ENCODE data around the gene EML5. TPM values are rescaled to one million over a fixed set of nuclear protein-coding genes. Genes with fewer than 3 reads are reported as not detected.
A peak's percentile ranks its signal among the peaks of the same experiment; 100 is the strongest.

The EML5 gene
- total RNA-seq, 1 experiment from 2014 or later: 0.37 TPM

DNA sequence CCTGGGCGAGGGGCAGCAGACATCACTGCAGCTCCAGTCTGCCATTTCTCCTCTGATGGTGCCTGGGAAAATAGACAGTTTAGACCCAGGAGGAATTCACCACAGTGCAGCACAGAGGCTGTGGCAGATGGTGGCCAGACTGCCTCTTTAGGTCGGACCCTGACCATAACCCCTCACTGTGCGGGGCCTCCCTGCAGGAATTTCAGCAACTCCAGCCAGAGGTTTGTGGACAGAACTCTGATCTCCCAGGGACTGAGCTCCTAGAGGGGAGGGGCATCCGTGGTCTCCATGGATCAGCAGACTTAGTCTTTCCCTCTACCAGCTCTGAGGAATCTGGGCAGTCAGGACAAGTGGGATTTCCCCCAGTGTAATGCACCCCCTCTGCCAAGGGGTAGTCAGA, 123.4 kb downstream of the EML5 start:
- H3K36me3 Mint-ChIP-seq (ENCODE audit: insufficient read depth, unreplicated experiment): no peaks in the 10 kb centered on the region

GRCh38 chr14:88668448-88669116, 124.2 kb downstream of the EML5 start:
- no peak for DNase-seq (ENCODE audit: unreplicated experiment)
- H3K4me3 Mint-ChIP-seq (ENCODE audit: unreplicated experiment): no peak overlapping the region
- ChIA-PET POLR2A (interaction anchor here (0.7 to 3.3 kb wide), 4 partner anchors 35 to 200 kb away, joined by 3 to 18 read pairs (median 7); partner anchors contain the start of genes EML5 and TTC8), CTCF (interaction anchor here (0.6 to 7.2 kb wide), 26 partner anchors 9 to 1251 kb away, joined by 3 to 106 read pairs (median 5); partner anchors contain the start of genes EML5 and TTC8)
- TF ChIP-seq, protein P1, sequence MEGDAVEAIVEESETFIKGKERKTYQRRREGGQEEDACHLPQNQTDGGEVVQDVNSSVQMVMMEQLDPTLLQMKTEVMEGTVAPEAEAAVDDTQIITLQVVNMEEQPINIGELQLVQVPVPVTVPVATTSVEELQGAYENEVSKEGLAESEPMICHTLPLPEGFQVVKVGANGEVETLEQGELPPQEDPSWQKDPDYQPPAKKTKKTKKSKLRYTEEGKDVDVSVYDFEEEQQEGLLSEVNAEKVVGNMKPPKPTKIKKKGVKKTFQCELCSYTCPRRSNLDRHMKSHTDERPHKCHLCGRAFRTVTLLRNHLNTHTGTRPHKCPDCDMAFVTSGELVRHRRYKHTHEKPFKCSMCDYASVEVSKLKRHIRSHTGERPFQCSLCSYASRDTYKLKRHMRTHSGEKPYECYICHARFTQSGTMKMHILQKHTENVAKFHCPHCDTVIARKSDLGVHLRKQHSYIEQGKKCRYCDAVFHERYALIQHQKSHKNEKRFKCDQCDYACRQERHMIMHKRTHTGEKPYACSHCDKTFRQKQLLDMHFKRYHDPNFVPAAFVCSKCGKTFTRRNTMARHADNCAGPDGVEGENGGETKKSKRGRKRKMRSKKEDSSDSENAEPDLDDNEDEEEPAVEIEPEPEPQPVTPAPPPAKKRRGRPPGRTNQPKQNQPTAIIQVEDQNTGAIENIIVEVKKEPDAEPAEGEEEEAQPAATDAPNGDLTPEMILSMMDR (IDR thresholded peaks at IDR 0.05; ENCODE audit: unreplicated experiment): no peak
- peaks cover 7% of the 10 kb centered on the region for H3K9me3 Mint-ChIP-seq (ENCODE audit: unreplicated experiment)
- no peaks in the 10 kb centered on the region for H3K27me3 Mint-ChIP-seq (ENCODE audit: insufficient read depth, unreplicated experiment)
- intact Hi-C loops (cut with micrococcal nuclease): loop anchor here (5.0 kb wide), 1 partner anchor 1249 kb away; no protein-coding TSS in a partner anchor
- H3K4me1 Mint-ChIP-seq (ENCODE audit: insufficient read depth, unreplicated experiment): no peaks in the 10 kb centered on the region
- BruUV-seq (replicated peaks): no TSS peak
- no peaks in the 10 kb centered on the region for H3K36me3 Mint-ChIP-seq (ENCODE audit: insufficient read depth, unreplicated experiment)
- H3K27ac Mint-ChIP-seq (ENCODE audit: low read depth, unreplicated experiment): no peak overlapping the region

More for the DNA sequence above, 123.4 kb downstream of the EML5 start:
- DNase-seq (ENCODE audit: unreplicated experiment): no peak
- ChIA-PET CTCF (interaction anchor here (0.6 to 7.2 kb wide), 11 partner anchors 8 to 593 kb away, joined by 3 to 106 read pairs (median 4); partner anchors contain the start of gene EML5), POLR2A (interaction anchor here (1.0 kb wide), 1 partner anchor 155 kb away, joined by 3 read pairs; the partner anchor contains the start of gene TTC8)
- Mint-ChIP-seq H3K27ac (ENCODE audit: low read depth, unreplicated experiment) (no peak overlapping the region), H3K4me1 (ENCODE audit: insufficient read depth, unreplicated experiment) (no peaks in the 10 kb centered on the region), H3K27me3 (ENCODE audit: insufficient read depth, unreplicated experiment) (no peaks in the 10 kb centered on the region), H3K4me3 (ENCODE audit: unreplicated experiment) (no peak overlapping the region), H3K9me3 (ENCODE audit: unreplicated experiment) (peaks cover 7% of the 10 kb centered on the region)
- TF ChIP-seq, protein P1 (IDR thresholded peaks at IDR 0.05; ENCODE audit: unreplicated experiment): no peak
- no TSS peak for BruUV-seq (replicated peaks)
- intact Hi-C loops (cut with micrococcal nuclease): loop anchor here (5.0 kb wide), 1 partner anchor 1248 kb away; no protein-coding TSS in a partner anchor

DNA sequence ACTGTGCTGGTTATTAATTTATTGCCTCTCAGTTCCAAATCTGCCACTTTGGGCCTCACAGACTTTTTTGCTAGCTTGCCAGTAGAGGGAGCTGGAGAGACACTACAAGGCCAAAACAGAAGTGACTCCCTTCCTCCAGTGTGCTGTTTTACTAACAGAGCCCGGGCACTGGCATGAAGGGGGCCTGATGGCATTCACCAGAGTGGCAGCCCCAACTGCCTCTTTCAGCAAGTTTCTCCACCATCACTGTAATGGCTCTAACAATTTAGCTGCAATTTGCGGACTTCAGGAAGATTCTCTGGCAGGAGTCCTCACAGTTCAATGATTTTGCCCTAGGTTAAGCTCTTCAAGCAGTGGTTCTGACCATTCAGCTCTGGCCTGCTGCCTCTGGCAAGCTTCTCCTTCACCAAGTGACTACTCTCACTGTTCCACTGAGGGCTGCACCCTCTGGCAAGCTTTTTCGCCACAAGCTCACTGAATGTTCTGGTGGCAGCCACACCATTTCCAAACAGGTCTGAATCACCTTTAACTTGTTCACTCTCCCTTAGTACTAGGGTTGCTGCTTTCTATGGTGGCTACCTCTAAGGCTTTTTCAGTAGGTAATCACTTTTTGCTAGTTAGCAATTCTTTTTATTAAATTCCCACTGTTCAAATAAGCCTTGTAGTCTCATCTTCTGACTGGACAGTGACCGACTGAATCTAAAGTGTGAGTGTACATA, 125.0 kb downstream of the EML5 start:
- CTCF ChIA-PET: interaction anchor here (0.5 to 7.2 kb wide), 56 partner anchors 10 to 1246 kb away, joined by 3 to 106 read pairs (median 5); partner anchors contain the start of genes EML5 and TTC8

More for the DNA sequence above, 125.0 kb downstream of the EML5 start:
- intact Hi-C loops (cut with micrococcal nuclease): loop anchor here (1.0 to 5.0 kb wide), 5 partner anchors 125 to 1250 kb away; partner anchors contain the start of genes EML5 and TTC8
- no peak overlapping the region for H3K4me3 Mint-ChIP-seq (ENCODE audit: unreplicated experiment)
- TF ChIP-seq, protein P1 (IDR thresholded peaks at IDR 0.05; ENCODE audit: unreplicated experiment): peak; percentile 84
- peaks cover 7% of the 10 kb centered on the region for H3K9me3 Mint-ChIP-seq (ENCODE audit: unreplicated experiment)
- H3K27me3 Mint-ChIP-seq (ENCODE audit: insufficient read depth, unreplicated experiment): no peaks in the 10 kb centered on the region
- DNase-seq (ENCODE audit: unreplicated experiment): peak; percentile 87
- POLR2A ChIA-PET: interaction anchor here (1.5 to 3.3 kb wide), 3 partner anchors 125 to 201 kb away, joined by 4 to 18 read pairs (median 10); partner anchors contain the start of genes EML5 and TTC8
- no TSS peak for BruUV-seq (replicated peaks)
- H3K36me3 Mint-ChIP-seq (ENCODE audit: insufficient read depth, unreplicated experiment): no peaks in the 10 kb centered on the region
- no peaks in the 10 kb centered on the region for H3K4me1 Mint-ChIP-seq (ENCODE audit: insufficient read depth, unreplicated experiment)
- H3K27ac Mint-ChIP-seq (ENCODE audit: low read depth, unreplicated experiment): no peak overlapping the region

Data from MCF 10A (cell line).